CD14-positive monocyte (primary cell): ENCODE results near the gene ASTN1. TPM values are rescaled to one million over a fixed set of nuclear protein-coding genes. Genes with fewer than 3 reads are reported as not detected.

Experiments used
- DNase-seq, 3 donors: peaks; one replicate each; pipeline ENCODE4 v3.0.0-alpha.2; 2011 to 2022
- H2AFZ ChIP-seq: 2 replicates; pipeline ENCODE4 v1.6.0; 2012; ENCODE audit warnings: mild to moderate bottlenecking, low read depth, low read length, inconsistent platforms; ENCODE audit not compliant: insufficient read depth, poor library complexity, severe bottlenecking
- H3K27ac ChIP-seq, 2 donors: 1 replicate in 1 of 2; 2 replicates in 1 of 2; pipeline ENCODE4 v1.5.1; 2012 to 2013; ENCODE audit warnings: low read length in 2 of 2, control low read depth in 1 of 2, inconsistent platforms in 1 of 2, low read depth in 1 of 2, mild to moderate bottlenecking in 1 of 2
- H3K27me3 ChIP-seq, 2 donors: one replicate each; pipeline versions ENCODE4 v1.6.0 to v1.6.1; 2011 to 2013; ENCODE audit warnings: low read length in 2 of 2; ENCODE audit not compliant: control insufficient read depth in 2 of 2, insufficient read depth in 2 of 2
- H3K36me3 ChIP-seq, 2 donors: replicated peaks in 1 of 2; 1 replicate in 1 of 2; 2 replicates in 1 of 2; pipeline versions ENCODE4 v1.5.1 to v1.6.1; 2012 to 2013; ENCODE audit warnings: low read length in 2 of 2, control low read depth in 1 of 2, inconsistent platforms in 1 of 2, mild to moderate bottlenecking in 1 of 2; ENCODE audit not compliant: insufficient read depth in 2 of 2, control insufficient read depth in 1 of 2
- H3K4me1 ChIP-seq, 2 donors: 1 replicate in 1 of 2; 2 replicates in 1 of 2; pipeline versions ENCODE4 v1.5.1 to v1.6.1; 2012 to 2013; ENCODE audit warnings: low read length in 2 of 2, control low read depth in 1 of 2, inconsistent platforms in 1 of 2, mild to moderate bottlenecking in 1 of 2, moderate library complexity in 1 of 2; ENCODE audit not compliant: insufficient read depth in 2 of 2, control insufficient read depth in 1 of 2
- H3K4me2 ChIP-seq: replicated peaks from 2 replicates; pipeline ENCODE3; 2012; ENCODE audit warnings: low read length, moderate library complexity, mild to moderate bottlenecking; ENCODE audit not compliant: poor library complexity, severe bottlenecking; ENCODE audit errors: extremely low read depth
- H3K4me3 ChIP-seq, 3 experiments: fragments of 200-600 bp in 1 of 3; sonication (generic) in 1 of 3; replicated peaks in 1 of 3; 1 replicate in 2 of 3; 2 replicates in 1 of 3; pipeline ENCODE4 v1.5.1; 2011 to 2013; ENCODE audit warnings: low read length in 3 of 3, mild to moderate bottlenecking in 3 of 3, control low read depth in 2 of 3, low read depth in 2 of 3, inconsistent platforms in 1 of 3, moderate library complexity in 1 of 3
- H3K79me2 ChIP-seq: 2 replicates; pipeline ENCODE4 v1.6.0; 2012; ENCODE audit warnings: mild to moderate bottlenecking, control low read depth, inconsistent platforms, low read length, moderate library complexity; ENCODE audit not compliant: insufficient read depth
- H3K9ac ChIP-seq: 2 replicates; pipeline ENCODE4 v1.6.0; 2017; ENCODE audit warnings: low read length, mild to moderate bottlenecking; ENCODE audit not compliant: insufficient read depth, poor library complexity, severe bottlenecking
- H3K9me3 ChIP-seq, 2 donors: replicated peaks in 1 of 2; 1 replicate in 1 of 2; 2 replicates in 1 of 2; pipeline versions ENCODE4 v1.5.1 to v1.6.1; 2012 to 2013; ENCODE audit warnings: low read length in 2 of 2, control low read depth in 1 of 2; ENCODE audit not compliant: control insufficient read depth in 1 of 2, insufficient read depth in 1 of 2
- H4K20me1 ChIP-seq: 2 replicates; pipeline ENCODE4 v1.6.0; 2012; ENCODE audit warnings: mild to moderate bottlenecking, low read length, control low read depth, moderate library complexity; ENCODE audit not compliant: insufficient read depth
- H3K27ac Mint-ChIP-seq, 7 donors: one replicate each; pipeline ENCODE4 v1.8.0; 2020; ENCODE audit warnings: mild to moderate bottlenecking in 7 of 7, mixed read lengths in 7 of 7, moderate library complexity in 6 of 7, inconsistent platforms in 2 of 7
- H3K27me3 Mint-ChIP-seq, 3 donors: one replicate each; pipeline ENCODE4 v1.8.0; 2021 to 2022; ENCODE audit warnings: low read depth in 3 of 3, mild to moderate bottlenecking in 3 of 3, mixed read lengths in 3 of 3, moderate library complexity in 3 of 3, inconsistent platforms in 1 of 3
- H3K36me3 Mint-ChIP-seq, 2 donors: one replicate each; pipeline ENCODE4 v1.8.0; 2020; ENCODE audit warnings: mixed read lengths in 2 of 2, inconsistent platforms in 1 of 2, mild to moderate bottlenecking in 1 of 2
- H3K4me1 Mint-ChIP-seq: one replicate; pipeline ENCODE4 v1.8.0; 2020; ENCODE audit warnings: mild to moderate bottlenecking, mixed read lengths
- H3K4me3 Mint-ChIP-seq, 2 donors: one replicate each; pipeline ENCODE4 v1.8.0; 2020; ENCODE audit warnings: mild to moderate bottlenecking in 2 of 2, mixed read lengths in 2 of 2, moderate library complexity in 1 of 2
- H3K9me3 Mint-ChIP-seq, 7 donors: one replicate each; pipeline ENCODE4 v1.8.0; 2020 to 2022; ENCODE audit warnings: mixed read lengths in 7 of 7, mild to moderate bottlenecking in 6 of 7, moderate library complexity in 6 of 7, inconsistent platforms in 2 of 7
- WGBS: methylation state at CpG from one replicate; pipeline ENCODE4 v1.1.5; 2013; ENCODE audit warnings: missing lambda C conversion rate; ENCODE audit not compliant: insufficient coverage; 5-methylcytosine and 5-hydroxymethylcytosine counted together
- intact Hi-C, 2 donors: fragments of 100-400 bp; cut with micrococcal nuclease; formaldehyde crosslinking; loops; one replicate each; pipeline versions ENCODE4 v1.15.0 to v1.15.1; 2023
- polyA plus RNA-seq, 3 donors: library from polyadenylated mRNA; depleted of rRNA in 1 of 3; unstranded in 2 of 3; stranded (reverse) in 1 of 3; fragments of 300-500 nt in 2 of 3; fragments of >200 nt in 1 of 3; fragmentation: Illumina TruSeq in 2 of 3; gene quantifications; 1 replicate in 2 of 3; 2 replicates in 1 of 3; pipeline ENCODE4 v1.2.3, GENCODE V29; 2012 to 2021
- TF ChIP-seq, protein P1 (sequence below): fragments of 200-600 bp; IDR thresholded peaks from one replicate; pipeline ENCODE4 v1.8.0; 2022; ENCODE audit warnings: antibody characterized with exemption, mild to moderate bottlenecking

Gene ASTN1
- polyA plus RNA-seq, 3 donors = not detected

DNA sequence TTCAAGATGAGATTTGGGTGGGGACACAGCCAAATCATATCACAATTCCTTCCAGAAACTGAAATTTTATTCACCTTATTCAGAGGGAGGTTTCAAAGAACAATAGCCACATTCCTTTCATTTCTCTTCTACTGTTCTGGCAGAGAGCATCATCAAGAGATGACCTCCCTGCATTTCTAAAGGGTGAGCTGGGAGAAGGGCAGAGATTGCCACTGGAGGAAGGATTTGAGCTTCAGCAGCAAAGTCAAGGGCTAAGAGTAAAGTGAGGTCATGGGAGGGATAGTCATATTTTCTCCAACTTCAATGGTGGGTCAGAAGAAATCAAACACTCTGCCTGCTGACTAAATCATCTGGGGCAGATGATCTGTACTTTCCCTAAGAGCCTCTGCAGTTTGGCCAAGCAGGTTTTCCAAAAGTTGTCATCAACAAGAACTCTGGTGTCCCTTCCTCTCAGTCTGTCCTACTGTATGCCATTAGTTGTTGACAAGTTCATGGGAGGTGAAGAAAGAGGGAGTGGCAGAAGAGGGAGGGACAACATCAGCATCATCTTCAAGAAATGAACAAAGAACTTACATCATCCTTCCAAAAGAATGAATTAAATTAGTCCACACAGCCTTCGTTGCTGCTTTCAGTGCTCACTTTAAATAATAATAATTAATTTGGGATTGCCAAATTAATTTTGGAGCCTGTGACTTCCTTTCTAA lies 298.3 kb downstream of the ASTN1 start:
- Mint-ChIP-seq H3K36me3 (no peaks in the 10 kb centered on the region), H3K4me3 (no peak overlapping the region), H3K9me3 (peaks cover 0 to 2% (median 0%) of the 10 kb centered on the region in 7 donors), H3K27me3 (peaks cover 0 to 2% (median 0%) of the 10 kb centered on the region in 3 donors), H3K27ac (no peak overlapping the region), H3K4me1 (no peaks in the 10 kb centered on the region)
- WGBS = no CpG with 5 or more reads among the region's 1 CpG
- no peaks in the 10 kb centered on the region for H3K9me3 ChIP-seq
- H2AFZ ChIP-seq = no peak overlapping the region
- H3K4me1 ChIP-seq = no peaks in the 10 kb centered on the region
- no peaks in the 10 kb centered on the region for H3K27me3 ChIP-seq
- H3K4me2 ChIP-seq = no peak overlapping the region
- intact Hi-C loops = no loop called here
- no peak for DNase-seq
- TF ChIP-seq, protein P1, sequence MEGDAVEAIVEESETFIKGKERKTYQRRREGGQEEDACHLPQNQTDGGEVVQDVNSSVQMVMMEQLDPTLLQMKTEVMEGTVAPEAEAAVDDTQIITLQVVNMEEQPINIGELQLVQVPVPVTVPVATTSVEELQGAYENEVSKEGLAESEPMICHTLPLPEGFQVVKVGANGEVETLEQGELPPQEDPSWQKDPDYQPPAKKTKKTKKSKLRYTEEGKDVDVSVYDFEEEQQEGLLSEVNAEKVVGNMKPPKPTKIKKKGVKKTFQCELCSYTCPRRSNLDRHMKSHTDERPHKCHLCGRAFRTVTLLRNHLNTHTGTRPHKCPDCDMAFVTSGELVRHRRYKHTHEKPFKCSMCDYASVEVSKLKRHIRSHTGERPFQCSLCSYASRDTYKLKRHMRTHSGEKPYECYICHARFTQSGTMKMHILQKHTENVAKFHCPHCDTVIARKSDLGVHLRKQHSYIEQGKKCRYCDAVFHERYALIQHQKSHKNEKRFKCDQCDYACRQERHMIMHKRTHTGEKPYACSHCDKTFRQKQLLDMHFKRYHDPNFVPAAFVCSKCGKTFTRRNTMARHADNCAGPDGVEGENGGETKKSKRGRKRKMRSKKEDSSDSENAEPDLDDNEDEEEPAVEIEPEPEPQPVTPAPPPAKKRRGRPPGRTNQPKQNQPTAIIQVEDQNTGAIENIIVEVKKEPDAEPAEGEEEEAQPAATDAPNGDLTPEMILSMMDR = no peak
- no peaks in the 10 kb centered on the region for H3K36me3 ChIP-seq
- H3K4me3 ChIP-seq = no peak overlapping the region
- H3K9ac ChIP-seq = no peak overlapping the region
- no peaks in the 10 kb centered on the region for H4K20me1 ChIP-seq
- no peaks in the 10 kb centered on the region for H3K79me2 ChIP-seq
- H3K27ac ChIP-seq = no peak overlapping the region

GRCh38 chr1:176864211-176864610 lies 300.3 kb downstream of the ASTN1 start:
- Histone ChIP-seq H3K4me1 (no peaks in the 10 kb centered on the region), H3K9me3 (no peaks in the 10 kb centered on the region)

More at GRCh38 chr1:176864211-176864610, 300.3 kb downstream of the ASTN1 start:
- peaks cover 0 to 2% (median 0%) of the 10 kb centered on the region in 3 donors for H3K27me3 Mint-ChIP-seq
- no peaks in the 10 kb centered on the region for H3K79me2 ChIP-seq
- H3K27ac Mint-ChIP-seq = no peak overlapping the region
- 98% methylated on average over 9 of the region's 9 CpGs for WGBS
- no peaks in the 10 kb centered on the region for H3K36me3 Mint-ChIP-seq
- no peaks in the 10 kb centered on the region for H3K36me3 ChIP-seq
- no peaks in the 10 kb centered on the region for H3K4me1 Mint-ChIP-seq
- TF ChIP-seq, protein P1 = no peak
- no peak overlapping the region for H3K4me3 ChIP-seq
- no peak overlapping the region for H3K4me3 Mint-ChIP-seq
- H3K9ac ChIP-seq = no peak overlapping the region
- H4K20me1 ChIP-seq = no peaks in the 10 kb centered on the region
- peaks cover 0 to 2% (median 0%) of the 10 kb centered on the region in 7 donors for H3K9me3 Mint-ChIP-seq
- H3K27me3 ChIP-seq = no peaks in the 10 kb centered on the region
- DNase-seq = no peak
- no peak overlapping the region for H3K27ac ChIP-seq
- intact Hi-C loops = no loop called here
- no peak overlapping the region for H3K4me2 ChIP-seq
- no peak overlapping the region for H2AFZ ChIP-seq
